GM19035 (cell line): ENCODE results near the gene BAIAP2L2.
"Not testable (repeated sequence)": the region's sequence is repeated elsewhere in the genome, so short reads cannot be mapped to it uniquely, and the experiment has no call there.

ENCODE experiments used
- ATAC-seq: cut with Tn5 transposase; IDR thresholded peaks from one replicate; pipeline ENCODE4 v1.9.1; 2021; ENCODE audit not compliant: unreplicated experiment

The BAIAP2L2 gene

DNA sequence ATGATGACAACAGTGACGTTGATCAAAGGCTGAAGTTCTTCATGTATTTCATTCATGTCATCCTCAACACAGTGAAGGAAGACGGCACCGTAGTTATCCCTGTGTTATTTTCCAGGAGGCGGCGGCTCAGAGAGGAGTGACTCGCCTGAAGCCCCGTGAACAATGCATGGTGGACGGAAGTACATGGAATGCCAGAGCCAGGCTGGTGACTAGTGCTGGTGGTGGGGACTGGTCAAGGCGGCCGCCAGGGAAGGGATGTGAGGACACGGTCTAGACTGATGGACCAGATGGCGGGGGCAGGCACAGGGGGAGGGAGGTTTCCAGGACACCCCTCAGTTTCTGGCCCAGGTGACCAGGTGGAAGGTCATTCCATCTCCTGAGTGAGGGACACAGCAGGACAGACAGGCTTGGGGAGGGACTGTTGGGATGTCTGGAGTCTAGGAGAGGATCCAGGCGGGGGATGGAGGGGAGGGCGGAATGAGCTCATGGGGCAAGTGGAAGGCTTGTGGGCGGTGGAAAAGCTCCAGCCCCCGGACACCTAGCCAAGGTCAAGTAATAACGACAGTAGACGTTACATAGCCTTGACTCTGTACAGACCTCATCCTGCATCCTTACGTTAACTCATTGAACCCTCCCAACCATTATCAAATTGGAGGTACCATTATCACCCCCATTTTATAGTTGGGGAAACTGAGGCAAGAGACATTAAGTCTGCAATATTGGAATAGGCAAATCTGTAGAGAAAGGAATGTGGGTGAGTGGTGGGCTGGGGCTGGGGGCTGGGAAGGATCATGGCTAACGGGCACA, 69.3 kb downstream of the BAIAP2L2 start:
- ATAC-seq: no peak

DNA sequence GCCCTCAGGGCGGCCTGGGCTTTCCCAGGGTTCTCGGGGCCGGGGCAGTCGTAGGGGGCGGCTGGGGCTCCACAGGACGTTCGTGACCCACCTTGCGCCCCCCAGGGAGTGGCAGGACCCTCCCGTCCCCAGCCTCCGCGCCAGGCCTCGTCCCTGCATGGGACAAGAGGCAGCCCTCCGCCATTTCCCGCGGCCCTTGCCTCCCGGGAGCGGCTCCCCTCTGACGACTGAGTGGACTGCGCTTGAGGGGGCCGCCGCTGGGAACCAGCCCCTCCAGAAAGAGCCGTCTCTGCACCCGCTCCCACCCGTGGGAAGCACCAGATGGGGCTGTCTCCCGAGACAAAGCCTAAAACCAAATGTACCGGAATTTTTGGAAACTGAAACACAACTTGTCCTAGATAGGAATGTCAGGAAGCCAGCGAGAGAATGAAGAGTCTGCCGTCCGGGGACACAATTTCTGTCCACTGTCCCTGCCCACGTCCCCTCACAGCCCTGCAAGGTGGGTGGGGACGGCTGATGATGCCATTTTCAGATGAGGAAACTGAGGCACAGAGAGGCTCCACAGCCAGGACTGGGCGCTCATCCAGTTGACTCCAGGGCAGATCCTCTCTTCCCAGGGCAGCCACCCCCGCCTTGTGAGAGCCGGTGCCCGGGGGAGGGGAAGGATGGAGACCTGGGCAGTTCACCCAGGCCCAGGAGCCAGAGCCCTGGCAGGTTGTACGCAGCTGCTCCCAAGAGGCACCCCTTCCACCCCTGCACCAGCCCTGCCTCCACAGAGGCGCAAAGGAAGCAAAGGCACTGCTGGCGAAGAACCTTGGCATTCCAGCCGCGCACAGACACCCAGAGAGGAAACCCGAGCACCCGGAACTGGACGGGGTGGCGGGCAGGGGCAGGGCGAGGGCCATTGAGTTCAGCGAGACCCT, 71.3 kb downstream of the BAIAP2L2 start:
- ATAC-seq: no peak

DNA sequence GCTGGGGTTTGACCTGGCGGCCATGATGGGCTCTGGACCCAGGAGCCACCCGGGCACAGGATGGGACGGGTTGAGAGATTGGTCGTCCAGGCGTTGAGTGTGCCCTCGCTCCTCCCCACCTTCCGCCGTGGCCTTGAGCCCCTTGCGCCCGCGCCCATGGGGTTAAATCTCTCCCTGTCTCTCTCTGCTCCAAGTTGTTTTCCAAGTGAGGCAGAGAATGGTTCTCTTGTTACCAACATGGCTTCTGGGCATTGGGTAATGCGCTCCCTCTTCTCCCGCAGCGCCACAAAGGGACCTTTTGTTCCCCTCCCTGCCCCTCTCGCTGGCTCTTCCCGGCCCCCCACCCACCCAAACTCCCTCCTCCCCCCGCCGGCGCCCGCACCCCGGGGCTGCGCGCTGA, 72.1 kb downstream of the BAIAP2L2 start:
- no peak for ATAC-seq

DNA sequence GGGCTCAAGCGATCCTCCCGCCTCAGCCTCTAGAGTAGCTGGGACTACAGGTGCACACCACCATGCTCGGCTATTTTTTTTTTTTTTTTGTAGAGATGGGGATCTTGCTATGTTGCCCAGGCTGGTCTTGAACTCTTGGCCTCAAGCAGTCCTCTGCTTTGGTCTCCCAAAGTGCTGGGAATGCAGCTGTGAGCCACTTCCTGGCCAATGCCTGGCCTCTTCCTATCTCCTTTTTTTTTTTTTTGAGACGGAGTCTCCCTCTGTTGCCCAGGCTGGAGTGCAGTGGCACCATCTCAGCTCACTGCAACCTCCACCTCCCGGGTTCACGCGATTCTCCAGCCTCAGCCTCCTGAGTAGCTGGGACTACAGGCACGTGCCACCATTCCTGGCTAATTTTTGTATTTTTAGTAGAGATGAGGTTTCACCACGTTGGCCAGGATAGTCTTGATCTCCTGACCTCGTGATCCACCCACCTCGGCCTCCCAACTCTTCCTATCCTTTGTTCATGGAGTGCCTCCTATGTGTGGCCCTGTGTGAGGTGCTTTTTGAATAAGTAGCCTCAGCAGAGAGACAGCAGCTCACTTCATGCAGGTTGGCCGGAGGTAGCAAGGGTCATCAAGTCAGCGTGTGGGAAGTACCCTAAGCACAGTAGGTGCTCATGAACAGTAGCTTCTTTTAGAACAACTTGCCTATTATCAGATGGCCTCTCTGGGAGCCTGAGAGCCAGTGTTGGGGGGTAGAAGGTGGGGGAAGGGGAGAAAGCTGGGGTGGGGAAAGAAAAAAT, 72.9 kb downstream of the BAIAP2L2 start:
- ATAC-seq: not testable (repeated sequence)

DNA sequence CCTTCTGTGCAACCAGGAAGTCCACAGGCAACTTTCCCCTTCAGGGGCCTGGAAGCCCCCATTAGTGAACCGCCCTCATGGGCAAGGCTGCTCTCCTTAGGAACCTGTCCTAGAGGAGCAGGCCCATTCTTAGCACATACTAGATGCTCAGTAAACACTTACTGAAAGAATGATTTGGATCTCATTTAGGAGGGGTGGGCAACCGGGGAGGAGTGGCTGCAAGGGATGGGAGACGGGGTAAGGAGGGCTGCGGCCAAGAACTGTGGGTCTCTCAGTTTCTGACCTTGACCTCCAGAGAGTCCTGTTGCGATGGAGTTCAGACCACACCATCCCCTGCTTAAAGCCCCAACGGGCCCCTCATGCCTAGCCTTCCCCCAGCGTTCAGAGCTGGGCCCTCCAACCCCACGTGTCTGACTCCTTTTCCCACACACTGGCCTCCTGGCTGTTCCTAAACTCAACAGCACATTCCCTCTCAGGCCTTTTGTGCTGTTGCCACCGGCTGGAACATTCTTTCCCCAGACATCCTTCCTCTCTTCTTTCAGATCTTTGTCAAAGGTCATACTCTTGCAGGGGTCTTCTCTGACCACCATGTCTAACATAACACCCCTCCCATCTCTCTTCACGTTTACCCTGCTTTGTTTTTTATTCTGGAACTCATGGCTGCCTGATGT, 74.0 kb downstream of the BAIAP2L2 start:
- ATAC-seq: no peak

DNA sequence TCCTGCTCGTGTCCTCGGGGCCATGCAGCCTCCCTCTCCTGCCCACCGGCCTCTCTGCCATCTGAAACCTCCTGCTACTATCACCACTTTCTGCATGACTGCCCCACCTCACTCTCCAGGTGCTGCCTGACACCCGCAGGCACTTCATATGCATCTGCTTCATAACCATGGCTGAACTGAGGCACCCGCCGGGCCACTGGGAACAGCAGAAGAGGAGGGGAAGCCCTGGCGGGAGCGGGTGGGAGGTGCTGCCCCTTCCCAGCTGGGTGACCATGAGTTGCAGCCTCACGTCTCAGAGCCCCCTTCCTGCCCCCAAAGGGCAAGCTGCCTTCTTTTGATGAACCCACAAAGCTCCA, 75.0 kb downstream of the BAIAP2L2 start:
- ATAC-seq: no peak
